ENCODE results near the gene ZNF804B. TPM values are rescaled to one million over a fixed set of nuclear protein-coding genes. Genes with fewer than 3 reads are reported as not detected.
"Not testable (repeated sequence)": the region's sequence is repeated elsewhere in the genome, so short reads cannot be mapped to it uniquely, and the experiment has no call there.

ZNF804B gene
- polyA plus RNA-seq, 3 donors: 0.28 to 0.46 (median 0.43) TPM

GRCh38 chr7:89073776-89074175, 314.3 kb downstream of the ZNF804B start:
- no peak for DNase-seq (ENCODE audit: low read depth in 3 of 3, low spot score in 2 of 3)

- DNase-seq (ENCODE audit: low read depth in 3 of 3, low spot score in 2 of 3): no peak
Observed at GRCh38 chr7:89077992-89078391, 318.5 kb downstream of the ZNF804B start.

GRCh38 chr7:89085580-89085979, 326.1 kb downstream of the ZNF804B start:
- no peak for DNase-seq (ENCODE audit: low read depth in 3 of 3, low spot score in 2 of 3)

- no peak for DNase-seq (ENCODE audit: low read depth in 3 of 3, low spot score in 2 of 3)
Observed at GRCh38 chr7:89091550-89091949, 332.1 kb downstream of the ZNF804B start.

GRCh38 chr7:89094269-89094668, 334.8 kb downstream of the ZNF804B start:
- no peak for DNase-seq (ENCODE audit: low read depth in 3 of 3, low spot score in 2 of 3)

- no peak for DNase-seq (ENCODE audit: low read depth in 3 of 3, low spot score in 2 of 3)
Observed at GRCh38 chr7:89103564-89103963, 344.1 kb downstream of the ZNF804B start.

- DNase-seq (ENCODE audit: low read depth in 3 of 3, low spot score in 2 of 3): no peak
Observed at GRCh38 chr7:89104748-89105685, 345.5 kb downstream of the ZNF804B start.

GRCh38 chr7:89123871-89124270, 364.4 kb downstream of the ZNF804B start:
- no peak for DNase-seq (ENCODE audit: low read depth in 3 of 3, low spot score in 2 of 3)

- DNase-seq (ENCODE audit: low read depth in 3 of 3, low spot score in 2 of 3): no peak
Observed at GRCh38 chr7:89129600-89130375, 370.3 kb downstream of the ZNF804B start.

GRCh38 chr7:89133357-89133756, 373.9 kb downstream of the ZNF804B start:
- no peak for DNase-seq (ENCODE audit: low read depth in 3 of 3, low spot score in 2 of 3)

- no peak for DNase-seq (ENCODE audit: low read depth in 3 of 3, low spot score in 2 of 3)
Observed at GRCh38 chr7:89133819-89134218, 374.3 kb downstream of the ZNF804B start.

- DNase-seq (ENCODE audit: low read depth in 3 of 3, low spot score in 2 of 3): no peak
Observed at GRCh38 chr7:89145801-89146200, 386.3 kb downstream of the ZNF804B start.

- DNase-seq (ENCODE audit: low read depth in 3 of 3, low spot score in 2 of 3): no peak
Observed at GRCh38 chr7:89160107-89160506, 400.6 kb downstream of the ZNF804B start.

- no peak for DNase-seq (ENCODE audit: low read depth in 3 of 3, low spot score in 2 of 3)
Observed at GRCh38 chr7:89165421-89165820, 405.9 kb downstream of the ZNF804B start.

GRCh38 chr7:89170628-89171027, 411.1 kb downstream of the ZNF804B start:
- DNase-seq (ENCODE audit: low read depth in 3 of 3, low spot score in 2 of 3): no peak

- no peak for DNase-seq (ENCODE audit: low read depth in 3 of 3, low spot score in 2 of 3)
Observed at GRCh38 chr7:89182116-89182515, 422.6 kb downstream of the ZNF804B start.

- no peak for DNase-seq (ENCODE audit: low read depth in 3 of 3, low spot score in 2 of 3)
Observed at GRCh38 chr7:89183712-89184111, 424.2 kb downstream of the ZNF804B start.

- DNase-seq (ENCODE audit: low read depth in 3 of 3, low spot score in 2 of 3): no peak
Observed at GRCh38 chr7:89200758-89201157, 441.3 kb downstream of the ZNF804B start.

GRCh38 chr7:89223900-89224395, 464.4 kb downstream of the ZNF804B start:
- no peak for DNase-seq (ENCODE audit: low read depth in 3 of 3, low spot score in 2 of 3)

- DNase-seq (ENCODE audit: low read depth in 3 of 3, low spot score in 2 of 3): not testable (repeated sequence)
Observed at GRCh38 chr7:89228688-89229171, 469.2 kb downstream of the ZNF804B start.

GRCh38 chr7:89238156-89238555, 478.7 kb downstream of the ZNF804B start:
- DNase-seq (ENCODE audit: low read depth in 3 of 3, low spot score in 2 of 3): no peak
